Stimulated activated CD4-positive, alpha-beta T cell treated with anti-CD3 and anti-CD28 coated beads, TNF-alpha, amount 100 ng/mL, for 1 hour (primary cell): Measurements from ENCODE around the gene STK39.

Source experiments
- DNase-seq, 3 donors: peaks; one replicate each; pipeline ENCODE4 v3.0.0-alpha.2; 2020; ENCODE audit warnings: low read depth in 3 of 3, low spot score in 1 of 3

STK39 gene

DNA sequence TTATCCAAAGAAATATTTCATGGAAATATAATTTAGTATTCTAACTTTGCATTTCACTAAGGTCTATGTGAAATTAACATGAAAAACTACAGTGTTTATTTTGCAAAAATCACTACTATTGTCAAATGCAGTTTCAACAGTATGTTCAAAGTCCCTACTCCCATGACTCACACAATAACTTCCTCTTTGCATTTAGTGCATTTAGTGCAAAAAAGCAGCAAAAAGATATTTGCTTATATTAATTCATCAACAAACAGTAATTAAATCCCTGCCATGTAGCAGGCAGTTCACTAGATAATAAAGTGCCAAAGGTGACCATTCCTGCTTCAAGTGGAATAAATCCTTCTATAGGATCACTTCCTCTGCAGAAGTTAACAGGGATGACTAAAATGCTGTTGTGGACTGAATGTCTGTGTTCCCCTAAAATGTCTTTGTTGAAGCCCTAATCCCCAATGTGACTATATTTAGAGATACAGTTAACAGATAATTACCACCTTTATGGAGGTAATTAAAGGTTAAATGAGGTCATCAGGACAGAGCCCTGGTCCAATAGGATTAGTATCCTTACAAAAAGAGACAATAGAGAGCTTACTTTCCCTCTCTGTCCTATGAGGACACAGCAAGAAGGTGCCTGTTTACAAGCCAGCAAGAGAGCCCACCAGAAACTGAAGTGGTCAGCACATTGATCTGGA, 61.7 kb downstream of the STK39 start:
- no peak for DNase-seq

DNA sequence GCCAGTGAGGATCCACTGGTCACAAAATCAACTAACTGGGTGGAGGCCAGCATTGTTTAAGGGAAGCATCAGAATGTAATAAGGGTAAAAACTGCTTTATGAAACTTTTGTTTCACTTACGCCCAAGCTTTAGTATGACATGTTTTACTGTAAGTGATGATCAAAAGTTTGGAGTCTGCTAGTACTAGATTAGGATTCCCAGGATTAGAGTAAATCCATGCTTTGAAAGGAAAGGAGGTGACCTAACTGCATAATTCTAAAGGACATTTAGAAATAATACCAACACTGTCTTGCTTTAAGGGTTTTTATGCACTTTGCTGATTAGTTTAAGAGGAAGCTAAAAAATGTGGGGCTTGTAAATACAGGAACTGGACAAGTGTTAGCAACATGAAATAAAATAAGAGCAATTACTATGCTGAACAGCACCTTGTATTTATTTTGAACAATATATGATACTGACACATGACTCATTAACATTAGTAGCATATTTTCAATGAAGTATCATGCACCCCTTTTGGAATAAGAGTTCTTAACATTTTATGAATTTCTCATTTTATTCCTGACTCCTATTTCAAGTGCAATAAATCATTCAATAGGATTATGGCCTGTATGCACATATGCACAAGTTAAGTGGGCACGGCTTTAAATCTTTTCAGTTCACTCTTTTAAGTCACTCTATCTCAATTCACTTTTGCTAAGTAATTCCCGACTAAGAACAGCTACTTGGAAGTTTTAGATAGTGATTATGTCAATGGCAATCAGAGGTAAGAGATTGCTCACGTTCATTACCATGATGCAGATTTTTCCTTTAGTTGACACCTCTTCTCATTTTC, 62.5 kb downstream of the STK39 start:
- DNase-seq: no peak

DNA sequence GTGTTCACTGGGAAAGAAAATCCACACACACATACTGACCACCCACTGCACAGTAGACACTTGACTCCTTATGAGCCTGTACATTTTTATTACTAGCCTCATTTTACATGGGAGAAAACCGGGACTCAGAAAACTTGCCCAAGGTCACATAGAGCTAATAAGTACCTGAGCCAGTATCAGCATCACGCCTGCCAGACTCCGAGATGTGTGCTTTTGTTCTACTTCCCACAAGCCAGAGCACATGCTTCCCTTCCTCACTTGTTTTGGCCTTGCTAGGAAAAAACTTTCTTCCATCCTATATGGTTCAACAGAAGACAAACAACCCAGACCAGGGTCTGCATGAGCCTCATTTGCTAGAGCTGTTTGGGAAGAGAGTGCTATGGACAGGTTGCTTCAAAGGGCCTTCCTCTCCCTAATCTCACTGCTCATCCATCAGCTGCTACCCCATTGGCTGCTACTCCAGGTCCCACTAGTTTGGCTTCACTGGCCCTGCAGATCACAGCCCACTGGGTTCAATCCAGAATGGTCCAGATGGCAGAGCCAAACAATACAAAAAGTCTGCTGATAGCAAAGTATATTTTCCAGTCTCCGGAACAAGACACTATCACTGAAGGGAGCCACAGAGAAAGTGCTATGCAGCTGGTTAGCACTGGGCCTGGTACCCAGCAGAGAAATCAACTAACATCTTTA, 63.9 kb downstream of the STK39 start:
- DNase-seq: no peak

DNA sequence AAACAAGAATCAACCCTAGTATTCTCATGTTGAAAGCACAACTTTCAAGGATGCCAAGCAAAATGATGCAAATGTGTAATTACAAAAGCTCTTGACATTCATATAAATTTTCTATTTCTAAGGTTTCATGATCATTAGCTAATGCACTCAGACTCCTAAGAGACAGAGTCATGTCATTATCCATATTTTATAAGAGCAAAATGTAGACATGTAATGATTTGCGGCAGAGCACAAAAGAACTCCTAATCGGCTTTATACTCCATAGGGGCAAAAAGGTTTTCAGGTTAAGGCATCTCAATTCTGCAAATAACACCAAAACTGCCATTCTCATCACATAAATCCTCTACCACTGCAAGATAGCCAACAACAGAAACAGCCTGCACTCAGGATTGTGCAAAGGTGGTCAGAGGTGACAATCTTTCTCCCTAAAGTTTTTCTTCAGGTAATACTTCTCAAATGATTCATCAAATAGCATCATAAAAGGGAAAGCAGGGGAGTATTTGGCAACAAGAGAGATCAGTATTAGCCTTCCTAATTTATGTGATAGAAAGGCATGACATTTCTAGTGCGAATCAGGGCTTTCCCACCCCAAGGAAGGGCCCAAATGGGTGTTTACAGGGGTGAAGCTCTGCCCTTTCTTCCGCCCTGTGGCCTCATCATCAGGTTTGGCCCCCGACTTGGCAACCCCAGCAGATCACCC, 64.7 kb downstream of the STK39 start:
- no peak for DNase-seq

DNA sequence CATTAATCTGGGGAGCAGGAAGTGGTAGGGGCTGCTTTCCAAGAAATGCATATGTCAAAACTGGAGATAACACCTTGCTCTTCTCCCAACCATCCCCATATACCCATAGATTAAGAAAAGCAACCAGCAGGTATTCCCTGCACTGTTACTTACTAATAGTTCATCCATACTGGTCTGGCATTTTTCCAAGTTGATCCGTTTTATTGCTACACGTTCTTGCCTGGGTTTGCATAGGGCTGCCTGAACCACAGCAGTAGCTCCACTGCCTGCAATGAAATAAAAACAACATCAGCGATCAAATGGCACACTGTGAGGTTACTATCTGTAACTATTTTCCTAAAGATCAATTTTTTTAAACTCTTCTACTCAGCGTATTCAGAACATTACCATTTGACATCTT, 65.6 kb downstream of the STK39 start:
- no peak for DNase-seq

DNA sequence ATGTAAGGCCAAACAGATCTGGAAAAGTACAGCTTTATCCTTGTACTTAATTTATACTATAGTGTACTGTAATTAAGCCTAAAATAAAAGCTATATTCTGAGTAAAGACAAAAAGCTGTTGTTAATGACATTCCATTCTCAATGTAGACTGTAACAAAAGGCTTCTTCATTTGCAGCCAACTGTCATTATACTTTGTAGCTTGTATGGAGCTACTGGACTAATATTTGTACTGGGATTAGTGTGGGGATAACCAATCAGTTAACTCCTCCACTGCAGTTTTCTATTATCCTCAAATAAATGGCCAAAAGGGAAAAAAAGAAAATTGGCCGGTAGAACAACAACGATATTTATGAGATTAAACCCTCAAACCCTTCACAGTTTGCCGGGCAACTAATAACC, 66.5 kb downstream of the STK39 start:
- no peak for DNase-seq

DNA sequence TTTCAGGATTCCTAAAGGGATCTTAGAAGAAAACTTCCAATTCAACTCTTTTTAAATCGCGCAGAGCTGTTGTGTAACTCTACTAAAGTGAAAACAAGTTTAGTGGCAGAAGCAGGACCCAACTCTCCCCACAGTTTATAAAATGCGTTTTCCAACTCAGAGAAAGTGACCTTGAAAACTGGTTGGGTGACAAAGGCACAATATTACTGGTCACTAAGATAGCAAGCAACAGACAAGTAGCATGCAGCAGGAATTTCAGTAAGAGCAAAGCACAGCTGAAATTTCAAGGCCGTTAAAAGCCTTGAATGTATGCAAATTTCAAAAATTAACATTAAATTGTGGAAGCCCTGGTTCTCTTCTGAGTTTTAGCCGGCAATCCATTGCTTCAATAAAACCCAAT, 66.9 kb downstream of the STK39 start:
- DNase-seq: no peak

DNA sequence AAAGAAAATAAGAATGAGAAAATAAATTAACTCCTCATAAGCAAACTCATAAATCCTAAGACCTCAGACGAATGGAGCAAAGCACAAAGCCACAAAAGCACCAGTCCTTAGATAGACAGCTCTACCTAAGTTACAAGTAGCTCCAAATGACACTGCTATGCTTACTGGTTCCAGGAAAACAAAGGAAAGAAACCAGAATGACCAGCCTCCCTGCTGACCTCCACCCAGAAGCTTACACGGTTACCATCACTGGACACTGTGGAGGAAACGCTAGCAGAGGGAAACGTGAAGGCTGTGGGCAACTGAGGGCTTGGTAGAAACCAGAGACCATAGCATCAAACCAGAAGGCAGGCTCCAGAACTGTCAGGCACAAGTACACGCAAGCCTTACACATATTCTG, 67.8 kb downstream of the STK39 start:
- no peak for DNase-seq

DNA sequence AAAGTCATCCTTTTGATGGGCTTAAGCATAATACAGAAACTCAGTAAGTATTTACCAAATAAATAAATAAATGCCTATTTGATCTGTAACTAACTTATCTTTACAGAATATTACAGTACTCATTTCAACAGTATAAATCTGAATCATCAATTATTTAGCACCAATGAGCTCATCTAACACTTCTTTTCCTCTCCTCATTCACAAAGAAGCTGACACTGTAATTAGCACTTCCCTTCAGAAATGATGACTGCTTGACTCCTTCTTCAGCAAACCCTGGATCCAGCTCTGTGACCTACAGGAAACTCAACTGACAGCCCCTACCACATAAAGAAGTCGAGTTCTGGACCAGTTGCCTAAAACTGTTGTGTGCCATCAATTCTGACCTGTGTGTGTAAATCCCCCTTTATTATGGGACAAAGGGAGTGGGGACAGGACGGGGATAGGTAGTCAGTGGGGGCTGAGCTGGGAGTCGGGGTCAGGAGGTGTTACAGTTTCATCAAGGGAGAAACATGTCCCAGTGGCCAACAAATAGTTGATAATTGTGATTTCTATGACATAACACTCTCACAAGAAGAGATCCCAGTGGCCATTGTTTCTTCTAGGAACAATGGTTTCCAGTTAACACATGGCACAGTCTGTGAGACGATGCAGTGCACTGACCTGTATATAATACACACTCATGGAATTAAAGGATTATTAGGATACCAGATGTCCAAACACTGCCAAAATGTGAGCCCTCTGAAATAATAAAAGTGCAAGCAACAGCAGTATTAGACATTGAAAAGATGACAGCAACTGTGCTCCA, 68.7 kb downstream of the STK39 start:
- no peak for DNase-seq

DNA sequence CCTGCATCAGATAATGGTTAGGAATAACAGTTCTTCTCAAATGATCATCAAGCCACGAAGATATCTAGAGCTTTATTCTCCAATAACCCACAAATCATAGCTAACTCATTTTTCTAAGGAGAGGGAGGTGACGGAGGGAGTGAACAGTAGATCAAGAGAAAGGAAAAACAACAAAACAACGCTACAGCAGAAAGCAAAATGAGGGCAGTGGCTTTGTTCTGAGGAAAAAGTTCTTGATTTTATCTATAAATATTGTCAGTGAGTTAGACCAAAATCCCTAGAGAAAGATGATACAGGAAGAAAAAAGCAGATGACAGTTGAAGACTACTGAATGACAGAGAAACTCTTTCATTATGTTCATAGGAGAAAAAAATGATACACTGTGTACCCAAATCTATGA, 71.0 kb downstream of the STK39 start:
- no peak for DNase-seq

DNA sequence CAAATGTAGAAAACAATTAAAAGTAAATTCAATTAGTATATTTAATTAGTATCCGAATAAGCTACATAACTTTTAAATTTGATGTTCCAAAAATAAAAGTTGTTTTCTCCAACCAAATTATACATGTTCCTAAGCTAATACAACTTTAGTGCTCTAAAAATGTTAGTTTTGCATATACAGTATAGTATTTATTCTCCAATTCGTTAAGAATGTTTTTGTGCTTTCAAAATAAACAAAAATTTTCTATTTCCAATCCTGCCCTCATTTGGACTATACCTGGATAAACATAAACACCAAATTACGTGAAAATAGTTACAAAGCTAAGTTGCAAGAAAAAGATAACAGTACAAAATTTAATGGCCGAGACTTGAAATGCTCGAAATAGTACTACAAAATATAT, 71.9 kb downstream of the STK39 start:
- DNase-seq: no peak

DNA sequence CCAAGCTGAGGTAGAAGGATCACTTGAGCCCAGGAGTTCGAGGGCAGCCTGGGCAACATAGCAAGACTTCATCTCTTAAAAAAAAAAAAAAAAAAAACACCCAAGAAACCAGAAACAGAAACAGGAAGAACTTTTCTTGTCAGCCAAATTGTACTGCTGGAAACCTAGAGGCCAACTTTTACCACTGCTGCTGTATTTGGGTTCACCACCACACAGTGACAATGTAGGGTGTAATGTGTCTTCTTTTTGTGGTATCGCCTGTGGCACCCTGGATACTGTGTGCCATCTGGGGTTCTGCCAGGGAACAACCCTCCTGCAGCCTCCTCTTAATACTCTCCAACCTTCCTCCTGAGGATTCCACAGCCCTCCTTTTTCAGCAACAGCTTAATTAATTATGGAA, 72.6 kb downstream of the STK39 start:
- DNase-seq: no peak

DNA sequence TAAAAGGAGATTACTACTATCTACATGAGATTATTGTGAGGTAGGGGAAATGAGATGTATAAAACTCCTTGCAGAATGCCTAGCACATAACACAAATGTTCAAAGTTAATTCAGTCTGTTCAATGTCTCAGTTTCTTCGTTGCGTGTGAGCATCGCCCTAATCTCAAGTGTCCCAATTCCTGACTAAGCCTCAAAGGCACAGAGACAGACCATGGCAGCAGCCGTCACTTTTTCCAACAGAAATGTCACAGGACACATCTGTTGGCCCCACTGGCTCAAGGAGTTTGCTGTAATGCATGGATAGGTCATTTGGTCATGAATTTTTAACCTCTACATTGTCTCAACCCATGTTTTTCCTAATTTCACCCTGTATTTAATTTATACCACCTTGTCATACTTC, 75.3 kb downstream of the STK39 start:
- DNase-seq: no peak

DNA sequence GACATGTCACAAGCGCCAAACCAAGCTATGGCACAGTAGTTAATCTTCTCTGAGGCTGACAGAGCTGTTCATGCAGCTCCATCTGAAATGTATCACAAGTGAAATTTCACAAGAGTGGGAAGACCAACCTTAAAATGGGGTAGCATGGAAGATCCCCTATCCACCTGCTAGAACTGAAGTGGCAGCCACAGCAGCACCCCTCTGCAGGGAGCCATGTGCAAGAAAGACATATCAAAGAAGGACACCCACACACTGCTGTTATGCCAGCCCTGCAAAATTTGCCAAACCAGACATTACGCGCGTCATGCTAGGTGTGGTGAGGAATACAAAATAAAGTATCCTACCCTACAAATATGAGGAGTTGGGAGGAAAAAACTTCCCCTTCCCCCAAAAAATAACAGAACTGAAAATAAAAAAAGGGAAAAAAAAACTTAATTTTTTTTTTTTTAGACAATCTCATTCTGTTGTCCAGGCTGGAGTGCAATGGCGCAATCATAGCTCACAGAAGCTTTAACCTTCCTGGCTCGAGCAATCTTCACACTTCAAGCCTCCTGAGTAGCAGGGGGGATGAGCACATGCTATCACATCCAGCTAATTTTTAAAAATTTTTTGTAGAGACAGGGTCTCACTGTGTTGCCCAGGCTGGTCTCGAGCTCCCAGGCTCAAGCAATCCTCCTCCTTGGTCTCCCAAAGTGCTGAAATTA, 76.2 kb downstream of the STK39 start:
- no peak for DNase-seq

DNA sequence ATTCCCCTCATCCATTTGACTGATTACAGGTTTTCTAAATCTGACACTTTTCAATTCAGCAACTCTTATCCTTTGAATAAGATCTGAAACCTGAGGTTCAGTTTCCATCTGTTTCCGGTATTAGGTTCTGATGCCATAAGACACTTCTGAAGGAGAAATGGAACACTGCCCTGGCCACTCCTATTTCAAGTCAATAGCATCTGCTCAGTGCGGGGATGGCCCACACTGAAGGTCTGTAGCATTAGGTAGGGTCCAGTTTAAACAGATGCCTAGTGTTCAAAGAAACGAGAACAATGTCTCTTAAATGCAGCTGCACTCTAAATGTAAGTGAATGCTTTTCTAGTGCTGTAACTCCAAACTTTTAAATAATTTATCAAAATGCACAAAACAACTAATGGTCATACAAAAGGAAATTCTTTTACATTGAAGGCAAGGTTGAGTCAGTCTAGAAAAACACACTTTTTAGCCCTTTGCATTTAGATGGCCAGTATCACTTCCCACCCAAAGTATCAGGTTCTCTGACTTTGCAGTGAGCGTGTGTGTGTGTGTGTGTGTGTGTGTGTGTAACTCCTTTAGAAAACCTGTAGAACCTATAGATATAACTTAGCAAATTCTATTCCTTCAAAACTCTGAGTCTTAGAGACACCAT, 78.2 kb downstream of the STK39 start:
- DNase-seq: no peak

DNA sequence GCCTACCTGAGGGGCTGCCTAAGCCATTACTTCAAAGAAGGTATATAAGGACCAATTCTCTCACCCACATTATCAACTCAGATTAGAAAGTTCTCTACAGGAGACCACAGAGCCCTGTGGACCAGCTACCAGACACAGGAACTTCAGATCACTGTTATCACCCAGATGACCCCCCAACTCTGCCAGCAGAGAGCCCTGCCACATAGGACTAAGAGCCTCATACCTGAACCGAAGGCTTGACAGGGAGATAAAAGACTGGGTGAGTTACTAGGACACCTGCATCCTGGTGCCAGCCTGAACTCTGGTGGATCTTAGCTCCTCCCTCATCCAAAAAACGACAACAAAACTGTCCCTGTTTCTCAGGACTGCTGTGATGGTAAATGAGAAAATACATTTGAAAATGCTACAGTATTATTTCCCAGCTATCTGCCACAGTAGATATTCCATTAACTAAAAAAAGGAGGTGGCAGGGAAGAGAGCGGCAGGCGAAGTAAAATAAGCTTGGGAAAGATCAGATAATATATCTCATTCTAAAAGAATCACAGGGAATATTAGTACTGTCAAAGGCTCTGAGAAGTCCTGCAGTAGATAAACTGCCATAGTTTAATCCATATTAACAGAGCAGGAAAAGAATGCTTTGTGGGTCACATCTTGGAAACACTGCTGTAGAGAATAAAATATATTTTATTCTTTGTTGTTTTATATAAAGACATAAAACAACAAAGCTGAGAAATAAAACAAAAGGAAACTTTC, 79.7 kb downstream of the STK39 start:
- DNase-seq: no peak

DNA sequence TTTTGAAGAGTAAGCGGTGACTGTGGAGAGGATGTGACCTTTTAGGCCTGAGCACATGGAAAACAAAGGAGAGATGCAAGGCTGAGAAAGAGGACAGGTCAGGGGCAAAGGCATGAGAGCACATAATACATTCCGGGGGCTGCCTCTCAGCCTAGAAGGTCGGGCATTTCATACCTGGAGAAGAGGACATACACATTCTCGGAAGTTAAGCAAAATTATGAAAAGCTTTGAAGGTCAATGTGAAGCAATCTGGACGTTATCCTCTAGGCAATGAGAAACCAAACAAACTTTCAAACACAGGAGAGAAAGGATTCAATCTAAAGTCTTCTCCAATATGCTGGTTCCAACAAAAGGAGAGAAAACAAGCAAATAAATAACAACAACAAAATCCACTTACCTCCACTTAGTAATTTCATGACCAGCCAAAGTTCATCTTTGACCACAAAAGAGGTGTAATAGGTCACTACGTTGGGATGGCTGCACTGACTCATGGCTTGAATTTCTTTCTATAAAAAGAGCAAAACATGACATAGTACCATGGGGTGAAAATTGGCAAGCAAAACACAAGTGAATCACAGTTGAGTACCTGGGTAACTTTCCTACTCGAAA, 80.4 kb downstream of the STK39 start:
- no peak for DNase-seq
